Ishikawa (cell line): ENCODE measurements around the gene NAA20.

Experiments used
- CEBPB ChIP-seq: IDR thresholded peaks from 2 replicates; pipeline ENCODE4 v1.6.1; 2012
- CREB1 ChIP-seq: IDR thresholded peaks from 2 replicates; pipeline ENCODE4 v1.6.1; 2012; ENCODE audit warnings: low read depth
- EGR1 ChIP-seq: IDR thresholded peaks from 2 replicates; pipeline ENCODE4 v1.6.1; 2012
- EP300 ChIP-seq: IDR thresholded peaks from 2 replicates; pipeline ENCODE4 v1.6.1; 2012; ENCODE audit warnings: borderline replicate concordance
- FOXM1 ChIP-seq: IDR thresholded peaks from 2 replicates; pipeline ENCODE4 v1.6.1; 2012; ENCODE audit warnings: low read depth, borderline replicate concordance
- MAX ChIP-seq: IDR thresholded peaks from 2 replicates; pipeline ENCODE4 v1.6.1; 2012
- NFIC ChIP-seq: IDR thresholded peaks from 2 replicates; pipeline ENCODE4 v1.6.1; 2012
- RAD21 ChIP-seq: IDR thresholded peaks from 2 replicates; pipeline ENCODE4 v1.6.1; 2012; ENCODE audit warnings: low read depth
- REST ChIP-seq: IDR thresholded peaks from 2 replicates; pipeline ENCODE4 v1.6.1; 2012; ENCODE audit warnings: low read depth, mild to moderate bottlenecking
- TAF1 ChIP-seq: IDR thresholded peaks from 2 replicates; pipeline ENCODE4 v1.6.1; 2012; ENCODE audit warnings: low read depth, mild to moderate bottlenecking
- TCF12 ChIP-seq: IDR thresholded peaks from 2 replicates; pipeline ENCODE4 v1.6.1; 2012; ENCODE audit warnings: low read depth
- TEAD4 ChIP-seq: IDR thresholded peaks from 2 replicates; pipeline ENCODE4 v1.6.1; 2012
- USF1 ChIP-seq: IDR thresholded peaks from 2 replicates; pipeline ENCODE4 v1.6.1; 2012
- YY1 ChIP-seq: IDR thresholded peaks from 2 replicates; pipeline ENCODE4 v1.6.1; 2012; ENCODE audit warnings: low read depth
- ZBTB7A ChIP-seq: IDR thresholded peaks from 2 replicates; pipeline ENCODE4 v1.6.1; 2012; ENCODE audit warnings: low read depth

NAA20 gene

GRCh38 chr20:19996917-19997316 is 20.2 kb upstream of the NAA20 start:
- no peak for TF ChIP-seq NFIC
- no peak for TF ChIP-seq YY1
- TF ChIP-seq TEAD4: no peak
- TF ChIP-seq REST: no peak
- TF ChIP-seq ZBTB7A: no peak
- no peak for TF ChIP-seq EP300
- TF ChIP-seq EGR1: no peak
- no peak for TF ChIP-seq FOXM1
- no peak for TF ChIP-seq TCF12
- no peak for TF ChIP-seq USF1
- no peak for TF ChIP-seq MAX
- TF ChIP-seq CEBPB: no peak
- no peak for TF ChIP-seq CREB1
- TF ChIP-seq RAD21: no peak
- TF ChIP-seq TAF1: no peak

GRCh38 chr20:19998990-19999705 is 18.0 kb upstream of the NAA20 start:
- TF ChIP-seq TCF12 (no peak), USF1 (no peak), TEAD4 (no peak), EP300 (no peak), TAF1 (no peak), ZBTB7A (no peak), EGR1 (no peak), CEBPB (no peak)

- TF ChIP-seq TCF12 (no peak), RAD21 (no peak)
Observed at GRCh38 chr20:20000211-20000968, 16.8 kb upstream of the NAA20 start.

GRCh38 chr20:20002101-20002998 is 14.8 kb upstream of the NAA20 start:
- TF ChIP-seq MAX: no peak
- TF ChIP-seq RAD21: no peak
- no peak for TF ChIP-seq EGR1
- no peak for TF ChIP-seq YY1
- no peak for TF ChIP-seq TAF1
- no peak for TF ChIP-seq FOXM1
- TF ChIP-seq EP300: no peak
- no peak for TF ChIP-seq USF1
- no peak for TF ChIP-seq CREB1
- TF ChIP-seq TCF12: no peak
- no peak for TF ChIP-seq TEAD4
- no peak for TF ChIP-seq REST
- TF ChIP-seq NFIC: no peak
- no peak for TF ChIP-seq ZBTB7A
- TF ChIP-seq CEBPB: no peak
